Measurements from ENCODE around the gene MDFIC2.
"Not testable (repeated sequence)": the region's sequence is repeated elsewhere in the genome, so short reads cannot be mapped to it uniquely, and the experiment has no call there.

Gene MDFIC2

DNA sequence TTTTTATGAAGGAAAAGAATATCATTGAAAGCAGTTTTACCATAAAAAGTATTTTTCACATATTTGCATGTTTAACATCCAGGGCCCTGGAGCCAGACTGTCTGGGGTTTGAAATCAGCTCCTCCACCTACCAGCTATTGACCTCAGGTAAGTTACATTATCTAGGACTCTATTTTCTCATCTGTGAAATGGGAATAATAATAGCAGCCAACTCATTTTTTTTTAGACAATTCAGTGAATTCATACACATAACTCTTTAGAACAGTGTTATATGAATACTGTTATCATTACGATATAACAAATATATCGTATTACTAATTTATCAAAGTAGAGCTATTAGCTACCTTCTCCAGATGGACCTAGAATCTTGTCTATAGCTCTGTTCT lies 21.3 kb downstream of the MDFIC2 start:
- no peaks in the 10 kb centered on the region for H3K27me3 ChIP-seq (ENCODE audit: low read depth)
- no peak overlapping the region for H3K4me3 ChIP-seq
- H3K36me3 ChIP-seq (replicated peaks) = no peaks in the 10 kb centered on the region
- in situ Hi-C loops (cut with MboI; ENCODE audit: low sequenced_read_pairs) = no loop called here
- no peaks in the 10 kb centered on the region for H3K9me3 ChIP-seq
- no peak for DNase-seq (ENCODE audit: low spot score in 2 of 2)
- no peaks in the 10 kb centered on the region for H3K4me1 ChIP-seq

DNA sequence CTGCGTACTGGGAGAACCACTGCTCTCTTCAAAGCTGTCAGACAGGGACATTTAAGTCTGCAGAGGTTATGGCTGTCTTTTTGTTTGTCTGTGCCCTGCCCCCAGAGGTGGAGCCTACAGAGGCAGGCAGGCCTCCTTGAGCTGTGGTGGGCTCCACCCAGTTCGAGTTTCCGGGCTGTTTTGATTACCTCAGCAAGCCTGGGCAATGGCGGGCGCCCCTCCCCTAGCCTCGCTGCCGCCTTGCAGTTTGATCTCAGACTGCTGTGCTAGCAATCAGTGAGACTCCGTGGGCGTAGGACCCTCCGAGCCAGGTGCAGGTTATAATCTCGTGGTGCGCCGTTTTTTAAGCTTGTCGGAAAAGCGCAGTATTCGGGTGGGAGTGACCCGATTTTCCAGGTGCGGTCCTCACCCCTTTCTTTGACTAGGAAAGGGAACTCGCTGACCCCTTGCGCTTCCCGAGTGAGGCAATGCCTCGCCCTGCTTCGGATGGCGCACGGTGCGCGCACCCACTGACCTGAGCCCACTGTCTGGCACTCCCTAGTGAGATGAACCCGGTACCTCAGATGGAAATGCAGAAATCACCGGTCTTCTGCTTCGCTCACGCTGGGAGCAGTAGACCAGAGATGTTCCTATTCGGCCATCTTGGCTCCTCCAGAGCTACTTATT lies 21.9 kb downstream of the MDFIC2 start:
- DNase-seq (ENCODE audit: low spot score in 2 of 2); H3K9me3 ChIP-seq; H3K4me1 ChIP-seq; H3K27me3 ChIP-seq (ENCODE audit: low read depth); H3K36me3 ChIP-seq (replicated peaks); H3K4me3 ChIP-seq; in situ Hi-C loops (cut with MboI; ENCODE audit: low sequenced_read_pairs): not testable (repeated sequence)

DNA sequence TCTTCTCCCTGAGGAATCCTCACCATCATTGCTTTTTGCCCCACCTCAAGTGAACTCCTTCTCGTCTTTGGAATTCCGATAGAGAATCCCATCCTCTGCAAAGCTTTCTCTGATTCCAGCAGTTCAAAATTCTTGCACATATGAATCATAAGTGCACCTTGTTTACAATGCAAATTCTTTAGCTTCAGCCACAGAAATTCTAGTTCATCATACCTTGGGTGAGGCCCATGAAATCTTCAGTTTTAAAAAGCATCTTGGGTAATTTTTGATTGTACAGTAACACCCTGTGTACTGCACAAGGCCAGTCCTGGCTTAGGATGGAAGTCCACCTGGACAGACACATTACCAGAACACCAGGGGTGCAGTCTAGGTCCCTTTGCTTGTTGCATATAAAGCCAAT lies 30.8 kb downstream of the MDFIC2 start:
- Histone ChIP-seq H3K4me1 (no peaks in the 10 kb centered on the region), H3K36me3 (replicated peaks) (no peaks in the 10 kb centered on the region), H3K4me3 (no peak overlapping the region), H3K27me3 (ENCODE audit: low read depth) (no peaks in the 10 kb centered on the region), H3K9me3 (no peaks in the 10 kb centered on the region)
- DNase-seq (ENCODE audit: low spot score in 2 of 2) = no peak
- in situ Hi-C loops (cut with MboI; ENCODE audit: low sequenced_read_pairs) = no loop called here

DNA sequence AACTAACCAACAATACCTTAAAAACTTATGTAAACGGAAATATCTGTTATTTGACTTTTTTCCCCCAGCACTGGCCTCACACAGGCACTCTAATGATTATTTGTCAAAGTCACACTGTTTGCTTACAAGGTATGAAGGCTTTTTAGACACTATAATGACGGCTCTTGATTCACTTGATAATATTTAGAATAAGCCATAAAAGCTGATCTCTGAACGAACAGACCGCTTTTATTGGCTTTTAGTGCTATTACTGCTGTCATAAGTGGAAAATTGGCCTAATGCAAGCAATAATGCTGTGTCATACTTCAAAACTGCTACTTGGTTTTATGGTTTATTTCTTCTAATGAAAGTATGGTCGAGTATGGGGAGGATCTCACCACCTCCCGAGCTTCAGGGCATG lies 35.1 kb downstream of the MDFIC2 start:
- in situ Hi-C loops (cut with MboI; ENCODE audit: low sequenced_read_pairs) = no loop called here
- DNase-seq (ENCODE audit: low spot score in 2 of 2) = no peak
- Histone ChIP-seq H3K36me3 (replicated peaks) (no peaks in the 10 kb centered on the region), H3K4me1 (no peaks in the 10 kb centered on the region), H3K4me3 (no peak overlapping the region), H3K27me3 (ENCODE audit: low read depth) (no peaks in the 10 kb centered on the region), H3K9me3 (no peaks in the 10 kb centered on the region)

DNA sequence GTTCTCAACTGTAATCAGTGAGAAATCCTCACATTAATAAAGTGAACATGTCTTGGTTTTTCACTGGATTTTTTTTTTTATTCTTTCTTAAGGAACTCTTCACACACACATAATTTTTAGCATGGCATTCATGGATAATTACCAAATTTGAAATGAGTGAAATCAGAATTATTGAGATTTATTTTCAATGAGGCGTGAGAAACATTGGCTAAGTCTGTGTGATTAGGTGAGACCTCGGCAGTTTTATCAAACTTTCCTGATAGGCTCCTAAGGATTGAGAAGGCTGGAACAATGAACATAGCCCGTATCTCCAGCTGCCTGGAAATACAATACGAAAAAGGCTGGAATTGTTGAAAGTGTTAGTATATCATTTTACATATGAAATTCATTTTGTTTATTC lies 35.5 kb downstream of the MDFIC2 start:
- no peaks in the 10 kb centered on the region for H3K36me3 ChIP-seq (replicated peaks)
- in situ Hi-C loops (cut with MboI; ENCODE audit: low sequenced_read_pairs) = no loop called here
- H3K4me3 ChIP-seq = no peak overlapping the region
- no peaks in the 10 kb centered on the region for H3K4me1 ChIP-seq
- DNase-seq (ENCODE audit: low spot score in 2 of 2) = no peak
- no peaks in the 10 kb centered on the region for H3K9me3 ChIP-seq
- H3K27me3 ChIP-seq (ENCODE audit: low read depth) = no peaks in the 10 kb centered on the region

DNA sequence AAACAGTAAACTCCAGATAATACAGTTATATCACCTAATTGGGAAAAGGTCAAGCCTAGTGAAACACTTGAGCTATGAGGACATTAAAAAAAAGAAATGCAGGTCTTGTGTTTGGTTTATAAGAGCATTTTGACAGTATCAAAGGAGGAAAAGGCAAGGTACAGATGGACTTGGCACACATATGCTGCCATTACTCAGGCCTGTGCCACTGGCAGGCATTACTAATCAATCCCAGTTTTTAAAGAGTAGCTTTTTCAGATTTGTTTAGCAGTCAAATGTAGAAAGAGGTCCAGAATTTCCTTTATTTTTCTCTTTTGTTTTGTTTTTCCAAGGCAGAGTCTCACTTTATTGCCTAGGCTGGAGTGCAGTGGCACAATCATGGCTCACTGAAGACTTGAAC lies 38.9 kb downstream of the MDFIC2 start:
- no peak for DNase-seq (ENCODE audit: low spot score in 2 of 2)
- H3K9me3 ChIP-seq = no peaks in the 10 kb centered on the region
- H3K27me3 ChIP-seq (ENCODE audit: low read depth) = no peaks in the 10 kb centered on the region
- H3K36me3 ChIP-seq (replicated peaks) = no peaks in the 10 kb centered on the region
- in situ Hi-C loops (cut with MboI; ENCODE audit: low sequenced_read_pairs) = no loop called here
- no peak overlapping the region for H3K4me3 ChIP-seq
- no peaks in the 10 kb centered on the region for H3K4me1 ChIP-seq

DNA sequence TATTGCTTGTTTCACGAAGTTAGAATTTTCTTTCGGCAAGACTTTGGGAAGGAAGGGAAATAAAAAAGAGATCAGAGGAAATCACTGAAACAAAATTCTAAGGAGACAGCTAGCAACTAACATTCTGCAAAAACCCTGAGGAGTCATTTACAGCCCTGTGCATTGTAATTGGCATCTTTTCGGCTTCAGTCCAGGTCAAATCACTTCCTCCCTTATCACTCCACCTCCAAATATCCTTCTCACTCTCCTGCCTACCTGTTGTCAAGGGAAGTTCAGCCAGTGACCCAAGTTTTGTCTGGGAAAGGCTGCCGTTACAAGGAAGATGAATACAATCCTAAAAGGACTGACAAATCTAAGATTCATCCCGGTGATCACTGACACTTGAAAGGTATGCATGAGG lies 39.6 kb downstream of the MDFIC2 start:
- Histone ChIP-seq H3K4me1 (no peaks in the 10 kb centered on the region), H3K36me3 (replicated peaks) (no peaks in the 10 kb centered on the region), H3K4me3 (no peak overlapping the region), H3K27me3 (ENCODE audit: low read depth) (no peaks in the 10 kb centered on the region), H3K9me3 (no peaks in the 10 kb centered on the region)
- in situ Hi-C loops (cut with MboI; ENCODE audit: low sequenced_read_pairs) = no loop called here
- DNase-seq (ENCODE audit: low spot score in 2 of 2) = no peak

DNA sequence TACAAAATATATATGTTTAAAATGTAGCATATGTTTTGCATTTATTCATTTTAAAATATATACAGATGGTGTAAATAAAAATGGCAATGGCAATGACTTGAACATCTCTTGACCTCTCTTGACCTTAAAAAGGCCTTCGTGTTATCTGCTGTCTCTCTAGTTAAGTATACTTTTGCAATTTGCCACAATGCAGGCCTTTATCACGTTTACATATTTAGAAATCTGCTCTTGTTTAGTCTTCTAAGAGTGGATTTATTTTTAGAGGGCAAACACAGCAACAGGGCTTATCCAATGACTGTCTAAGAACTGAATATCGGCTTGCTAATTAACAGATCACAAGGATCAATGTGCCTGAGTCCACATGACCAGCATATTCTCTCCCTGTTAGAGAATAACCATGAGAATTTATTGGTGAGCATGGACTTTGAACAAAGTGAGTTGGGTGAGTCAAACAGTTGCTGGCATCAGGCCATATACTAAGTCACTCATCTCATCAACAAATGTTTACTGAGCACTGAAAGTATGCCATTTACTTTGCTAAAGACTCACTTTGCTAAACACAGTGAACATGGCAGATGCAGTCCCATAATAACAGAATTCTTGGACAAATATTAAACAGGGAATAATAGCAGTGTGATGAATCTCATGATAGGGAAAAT lies 48.2 kb downstream of the MDFIC2 start:
- no peak overlapping the region for H3K4me3 ChIP-seq
- H3K9me3 ChIP-seq = no peaks in the 10 kb centered on the region; the same call in 1 of the 2 replicates
- DNase-seq (ENCODE audit: low spot score in 2 of 2) = no peak
- H3K4me1 ChIP-seq = no peaks in the 10 kb centered on the region
- no peaks in the 10 kb centered on the region for H3K36me3 ChIP-seq (replicated peaks)
- in situ Hi-C loops (cut with MboI; ENCODE audit: low sequenced_read_pairs) = no loop called here
- H3K27me3 ChIP-seq (ENCODE audit: low read depth) = no peaks in the 10 kb centered on the region

DNA sequence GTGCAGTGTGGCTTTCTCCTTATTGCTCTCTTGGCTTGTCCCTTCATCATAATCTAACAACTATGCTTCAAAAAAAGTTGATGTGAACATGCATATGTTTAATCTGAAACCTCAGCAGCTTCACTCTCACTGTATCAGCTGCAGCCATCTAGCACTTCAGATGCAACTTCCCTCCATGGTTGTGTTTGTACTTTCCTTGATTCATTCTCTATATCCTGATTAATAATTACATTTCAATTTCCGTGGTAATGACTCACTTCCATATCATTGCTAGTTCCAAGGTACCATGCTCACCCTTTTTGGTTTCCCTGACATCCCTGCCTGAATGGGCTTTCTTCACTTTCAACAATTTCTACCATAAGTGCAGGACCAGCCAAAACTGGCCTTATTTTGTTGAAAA lies 51.2 kb downstream of the MDFIC2 start:
- Histone ChIP-seq H3K36me3 (replicated peaks) (no peaks in the 10 kb centered on the region), H3K4me1 (no peaks in the 10 kb centered on the region), H3K9me3 (no peaks in the 10 kb centered on the region; the same call in 1 of the 2 replicates), H3K4me3 (no peak overlapping the region), H3K27me3 (ENCODE audit: low read depth) (no peaks in the 10 kb centered on the region)
- in situ Hi-C loops (cut with MboI; ENCODE audit: low sequenced_read_pairs) = no loop called here
- no peak for DNase-seq (ENCODE audit: low spot score in 2 of 2)

DNA sequence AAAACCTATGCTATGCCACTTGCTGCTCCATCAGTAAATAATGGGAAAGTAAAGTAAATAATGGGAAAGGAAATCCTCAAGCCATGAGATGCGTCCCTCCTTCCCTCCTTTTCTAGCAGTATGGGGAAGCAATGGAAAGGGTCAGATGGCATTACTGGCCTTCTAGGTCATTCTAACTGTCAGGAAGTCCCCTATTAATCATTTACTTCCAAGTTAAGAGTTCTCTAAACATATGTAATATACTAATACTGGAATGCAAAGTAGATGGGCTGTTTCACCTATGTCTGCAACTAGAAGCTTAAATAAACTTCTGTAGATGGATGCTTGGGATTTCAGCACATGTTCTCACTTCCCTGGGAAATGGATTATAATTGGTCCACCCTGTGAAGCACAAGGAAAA lies 55.9 kb downstream of the MDFIC2 start:
- no peak for DNase-seq (ENCODE audit: low spot score in 2 of 2)
- Histone ChIP-seq H3K4me1 (no peaks in the 10 kb centered on the region), H3K4me3 (no peak overlapping the region), H3K36me3 (replicated peaks) (no peaks in the 10 kb centered on the region), H3K27me3 (ENCODE audit: low read depth) (no peaks in the 10 kb centered on the region), H3K9me3 (no peaks in the 10 kb centered on the region)
- in situ Hi-C loops (cut with MboI; ENCODE audit: low sequenced_read_pairs) = no loop called here

DNA sequence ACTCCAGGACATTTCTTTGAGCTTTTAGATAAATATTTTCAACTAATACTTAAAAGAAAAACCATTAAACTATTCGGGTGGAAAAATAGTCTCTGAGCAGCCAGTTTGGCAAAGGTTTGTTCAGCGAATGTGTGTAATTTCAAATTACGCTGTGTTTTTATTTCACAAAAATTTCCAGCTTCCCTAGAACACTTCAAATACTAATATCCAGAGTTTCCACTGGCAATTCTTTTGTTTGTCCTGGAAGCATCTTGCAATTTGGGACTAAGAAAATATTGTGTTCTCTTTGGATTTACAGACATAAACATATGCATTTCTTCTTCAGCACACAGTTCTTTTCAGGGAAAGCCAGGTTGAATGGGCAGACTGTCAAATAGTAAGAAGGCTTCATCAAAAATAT lies 61.9 kb downstream of the MDFIC2 start:
- Histone ChIP-seq H3K36me3 (replicated peaks) (no peaks in the 10 kb centered on the region), H3K4me1 (no peaks in the 10 kb centered on the region), H3K27me3 (ENCODE audit: low read depth) (no peaks in the 10 kb centered on the region), H3K9me3 (no peaks in the 10 kb centered on the region), H3K4me3 (no peak overlapping the region)
- no peak for DNase-seq (ENCODE audit: low spot score in 2 of 2)
- in situ Hi-C loops (cut with MboI; ENCODE audit: low sequenced_read_pairs) = no loop called here

DNA sequence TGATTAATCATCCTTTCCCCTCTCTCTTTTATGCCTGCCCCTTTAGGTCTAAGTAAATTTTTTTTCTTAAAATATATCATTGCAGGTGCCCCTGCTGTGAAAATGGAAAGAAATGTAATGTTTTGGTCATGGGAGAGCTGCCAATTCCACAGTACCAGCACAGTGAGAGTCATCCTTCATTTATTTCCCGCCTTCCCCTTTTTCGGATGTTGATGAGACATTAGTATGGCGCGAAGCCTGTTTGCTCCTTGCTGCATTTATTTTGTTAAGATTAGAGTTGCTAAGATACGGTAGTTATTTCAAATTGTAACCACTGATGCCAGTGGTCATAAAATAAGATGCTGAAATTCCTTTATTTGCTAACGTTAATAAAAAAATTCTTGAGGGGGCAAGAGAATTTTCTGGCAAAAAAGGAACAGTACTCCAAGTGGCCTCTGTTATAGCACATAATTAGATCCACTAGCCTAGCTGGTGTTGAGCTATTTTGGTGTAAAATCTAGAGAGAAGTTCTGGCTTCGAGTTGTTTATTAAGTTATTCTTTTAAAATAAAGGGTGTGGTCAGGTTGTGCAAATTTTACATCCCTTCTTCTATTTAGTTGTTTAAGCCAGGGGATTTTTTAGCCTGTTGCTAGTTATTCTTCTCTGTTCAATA lies 62.8 kb downstream of the MDFIC2 start:
- DNase-seq (ENCODE audit: low spot score in 2 of 2) = no peak
- Histone ChIP-seq H3K4me3 (no peak overlapping the region), H3K36me3 (replicated peaks) (no peaks in the 10 kb centered on the region), H3K9me3 (no peaks in the 10 kb centered on the region), H3K27me3 (ENCODE audit: low read depth) (no peaks in the 10 kb centered on the region), H3K4me1 (no peaks in the 10 kb centered on the region)
- in situ Hi-C loops (cut with MboI; ENCODE audit: low sequenced_read_pairs) = no loop called here

DNA sequence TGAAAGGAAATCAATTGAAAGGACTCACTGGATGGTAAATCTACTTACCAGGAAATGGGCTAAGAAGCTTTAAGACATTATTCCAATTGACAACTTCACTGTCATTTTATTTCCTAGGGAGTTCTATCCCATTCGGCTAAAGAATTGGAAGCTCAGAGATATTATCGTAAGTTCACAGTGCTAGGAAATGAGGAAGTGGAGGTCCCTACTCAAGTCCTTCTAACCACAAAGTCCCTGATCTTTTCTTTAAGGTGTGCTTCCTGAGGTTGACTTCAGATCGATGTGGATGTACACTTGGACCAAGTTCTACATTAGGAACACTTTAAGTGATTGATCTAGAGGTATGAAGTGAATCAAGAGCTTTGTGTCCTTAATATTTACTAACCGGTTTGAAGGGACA lies 63.6 kb downstream of the MDFIC2 start:
- H3K4me1 ChIP-seq = no peaks in the 10 kb centered on the region
- no peak overlapping the region for H3K4me3 ChIP-seq
- no peaks in the 10 kb centered on the region for H3K36me3 ChIP-seq (replicated peaks)
- H3K9me3 ChIP-seq = no peaks in the 10 kb centered on the region
- DNase-seq (ENCODE audit: low spot score in 2 of 2) = no peak
- in situ Hi-C loops (cut with MboI; ENCODE audit: low sequenced_read_pairs) = no loop called here
- H3K27me3 ChIP-seq (ENCODE audit: low read depth) = no peaks in the 10 kb centered on the region

DNA sequence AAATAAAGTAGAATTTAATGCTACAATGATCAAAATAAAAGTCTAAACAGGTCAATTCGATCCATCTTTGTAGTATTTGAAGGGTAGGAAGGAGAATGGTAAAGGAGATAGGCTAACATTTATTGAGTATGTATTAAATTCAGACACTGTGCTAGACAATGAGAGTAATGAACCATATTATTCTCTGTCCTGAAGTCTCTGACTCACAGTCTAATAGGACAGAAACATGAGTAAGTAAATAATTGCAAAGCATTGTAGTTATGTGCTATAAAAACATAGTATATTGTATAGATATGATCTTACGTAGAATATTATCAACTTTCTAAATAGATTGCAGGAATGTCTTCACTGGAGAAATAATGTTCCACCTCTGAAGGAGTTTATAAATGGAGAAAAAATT lies 64.5 kb downstream of the MDFIC2 start:
- H3K4me3 ChIP-seq = no peak overlapping the region
- no peaks in the 10 kb centered on the region for H3K4me1 ChIP-seq
- in situ Hi-C loops (cut with MboI; ENCODE audit: low sequenced_read_pairs) = no loop called here
- DNase-seq (ENCODE audit: low spot score in 2 of 2) = no peak
- H3K36me3 ChIP-seq (replicated peaks) = no peaks in the 10 kb centered on the region
- H3K9me3 ChIP-seq = no peaks in the 10 kb centered on the region
- H3K27me3 ChIP-seq (ENCODE audit: low read depth) = no peaks in the 10 kb centered on the region

Measured in HAP-1 (cell line).